RKO (cell line): ENCODE results near the gene C3orf62.
A peak's percentile ranks its signal among the peaks of the same experiment; 100 is the strongest.

Source experiments
- DNase-seq: peaks from one replicate; pipeline ENCODE4 v3.0.0-alpha.2; 2016; ENCODE audit warnings: low spot score

The C3orf62 gene

GRCh38 chr3:49276475-49277382 is at the start of gene C3orf62:
Gene C3orf62 (minus strand): TSS chr3:49277232. CDS start chr3:49276872, 360 bp downstream.
- DNase-seq, result no peak

GRCh38 chr3:49324768-49325167 is 47.7 kb upstream of the C3orf62 start:
- DNase-seq, result no peak

- DNase-seq, result no peak
These were observed 39.8 kb upstream of the C3orf62 start for GRCh38 chr3:49316696-49317457.

- DNase-seq, result no peak
These were observed 37.1 kb upstream of the C3orf62 start for GRCh38 chr3:49313896-49314688.

- no peak for DNase-seq
These were observed 34.3 kb upstream of the C3orf62 start for GRCh38 chr3:49311283-49311682.

- no peak for DNase-seq
These were observed 33.6 kb upstream of the C3orf62 start for GRCh38 chr3:49310677-49311076.

GRCh38 chr3:49305608-49306007 is 28.6 kb upstream of the C3orf62 start:
- DNase-seq, result no peak

GRCh38 chr3:49302613-49303012 is 25.6 kb upstream of the C3orf62 start:
- DNase-seq, result no peak

GRCh38 chr3:49300595-49300994 is 23.6 kb upstream of the C3orf62 start:
- no peak for DNase-seq

- DNase-seq, result peak; percentile 37
These were observed 21.5 kb upstream of the C3orf62 start for GRCh38 chr3:49298511-49298910.

- DNase-seq, result no peak
These were observed 19.9 kb upstream of the C3orf62 start for GRCh38 chr3:49296781-49297411.

- peak; percentile 34 for DNase-seq
These were observed 18.5 kb upstream of the C3orf62 start for GRCh38 chr3:49295489-49296058.

GRCh38 chr3:49294343-49294742 is 17.3 kb upstream of the C3orf62 start:
- no peak for DNase-seq

- no peak for DNase-seq
These were observed 7.0 kb upstream of the C3orf62 start for GRCh38 chr3:49283997-49284396.

GRCh38 chr3:49279376-49279775 is 2.3 kb upstream of the C3orf62 start:
- no peak for DNase-seq

- no peak for DNase-seq
These were observed 1.5 kb upstream of the C3orf62 start for GRCh38 chr3:49278548-49278947.

- no peak for DNase-seq
These were observed 347 bp upstream of the C3orf62 start for GRCh38 chr3:49277383-49277775.

GRCh38 chr3:49273825-49274532 is 3.1 kb downstream of the C3orf62 start:
- DNase-seq, result peak; percentile 24

- no peak for DNase-seq
These were observed 6.0 kb downstream of the C3orf62 start for GRCh38 chr3:49271047-49271446.

- no peak for DNase-seq
These were observed 6.9 kb downstream of the C3orf62 start for GRCh38 chr3:49270156-49270500.
